GM23248 (cell line): ENCODE measurements around the gene DMWD. TPM values are rescaled to one million over a fixed set of nuclear protein-coding genes. Genes with fewer than 3 reads are reported as not detected.
A peak's percentile ranks its signal among the peaks of the same experiment; 100 is the strongest.

Experiments used
- DNase-seq: peaks from one replicate; pipeline ENCODE4 v3.0.0-alpha.2; 2015
- H2AFZ ChIP-seq: fragments of 200-600 bp; sonication (generic); 2 replicates; pipeline ENCODE4 v1.6.1; 2016; ENCODE audit warnings: antibody characterized with exemption
- H3F3A ChIP-seq: fragments of 200-600 bp; sonication (generic); 2 replicates; pipeline ENCODE4 v1.6.1; 2016; ENCODE audit warnings: mild to moderate bottlenecking, antibody characterized with exemption, mixed run types; ENCODE audit not compliant: insufficient read depth
- H3K27ac ChIP-seq: fragments of 200-600 bp; sonication (generic); 2 replicates; pipeline ENCODE4 v1.5.1; 2016; ENCODE audit warnings: mild to moderate bottlenecking
- H3K27me3 ChIP-seq: fragments of 200-600 bp; sonication (generic); replicated peaks from 2 replicates; pipeline ENCODE4 v1.6.1; 2016; ENCODE audit warnings: mild to moderate bottlenecking; ENCODE audit not compliant: insufficient read depth
- H3K36me3 ChIP-seq: fragments of 200-600 bp; sonication (generic); 2 replicates; pipeline ENCODE4 v1.6.1; 2016; ENCODE audit warnings: low read depth, mild to moderate bottlenecking
- H3K4me1 ChIP-seq: fragments of 200-600 bp; sonication (generic); 2 replicates; pipeline ENCODE4 v1.6.1; 2016; ENCODE audit warnings: mild to moderate bottlenecking; ENCODE audit not compliant: insufficient read depth
- H3K4me2 ChIP-seq: fragments of 200-600 bp; sonication (generic); one replicate; pipeline ENCODE4 v1.6.1; 2016; ENCODE audit warnings: mild to moderate bottlenecking; ENCODE audit not compliant: unreplicated experiment
- H3K4me3 ChIP-seq: fragments of 200-600 bp; sonication (generic); 2 replicates; pipeline ENCODE4 v1.5.1; 2016; ENCODE audit warnings: mild to moderate bottlenecking
- H3K79me2 ChIP-seq: fragments of 200-600 bp; sonication (generic); 2 replicates; pipeline ENCODE4 v1.6.1; 2016; ENCODE audit warnings: mild to moderate bottlenecking; ENCODE audit not compliant: insufficient read depth
- H3K9ac ChIP-seq: fragments of 200-600 bp; sonication (generic); 2 replicates; pipeline ENCODE4 v1.6.1; 2016; ENCODE audit warnings: mild to moderate bottlenecking
- H3K9me2 ChIP-seq: fragments of 200-600 bp; sonication (generic); 2 replicates; pipeline ENCODE4 v1.6.1; 2016; ENCODE audit warnings: mixed run types, mild to moderate bottlenecking, moderate library complexity; ENCODE audit not compliant: insufficient read depth
- H3K9me3 ChIP-seq: fragments of 200-600 bp; sonication (generic); one replicate; pipeline ENCODE4 v1.6.1; 2017; ENCODE audit warnings: low read depth
- H4K20me1 ChIP-seq: fragments of 200-600 bp; sonication (generic); 2 replicates; pipeline ENCODE4 v1.6.0; 2016; ENCODE audit not compliant: insufficient read depth
- EZH2 ChIP-seq: fragments of 200-600 bp; sonication (generic); IDR thresholded peaks from 2 replicates; pipeline ENCODE4 v1.6.1; 2018; ENCODE audit warnings: antibody characterized with exemption, mild to moderate bottlenecking; ENCODE audit not compliant: insufficient read depth, poor library complexity, severe bottlenecking
- EZH2phosphoT487 ChIP-seq: fragments of 200-600 bp; sonication (generic); IDR thresholded peaks from 2 replicates; pipeline ENCODE4 v1.6.1; 2018; ENCODE audit warnings: antibody characterized with exemption, moderate library complexity, mild to moderate bottlenecking, low read depth; ENCODE audit not compliant: insufficient read depth
- WGBS, 2 experiments: methylation state at CpG; one replicate each; pipeline ENCODE4 v1.1.6; 2015 to 2017; ENCODE audit warnings: low lambda C conversion rate in 2 of 2, low coverage in 1 of 2; ENCODE audit errors: missing lambda C conversion rate in 2 of 2; 5-methylcytosine and 5-hydroxymethylcytosine counted together
- in situ Hi-C: fragments of 300-500 bp; cut with MboI; formaldehyde crosslinking; loops from 2 replicates; pipeline ENCODE4 v1.15.0; 2020
- polyA plus RNA-seq: library from polyadenylated mRNA; unstranded; fragments of >200 nt; fragmentation: Nextera tagmentation; extraction: Ambion mirVana; gene quantifications from 2 replicates; pipeline ENCODE4 v1.2.1, GENCODE V29; 2016
- total RNA-seq: library from RNA; depleted of rRNA; stranded (reverse); fragments of >200 nt; shearing (Covaris generic); gene quantifications from 2 replicates; pipeline ENCODE4 v1.2.3, GENCODE V29; 2014

DMWD gene
- total and polyA plus RNA-seq, 2 experiments from 2014 or later, result 11.5 to 32.6 TPM

DNA sequence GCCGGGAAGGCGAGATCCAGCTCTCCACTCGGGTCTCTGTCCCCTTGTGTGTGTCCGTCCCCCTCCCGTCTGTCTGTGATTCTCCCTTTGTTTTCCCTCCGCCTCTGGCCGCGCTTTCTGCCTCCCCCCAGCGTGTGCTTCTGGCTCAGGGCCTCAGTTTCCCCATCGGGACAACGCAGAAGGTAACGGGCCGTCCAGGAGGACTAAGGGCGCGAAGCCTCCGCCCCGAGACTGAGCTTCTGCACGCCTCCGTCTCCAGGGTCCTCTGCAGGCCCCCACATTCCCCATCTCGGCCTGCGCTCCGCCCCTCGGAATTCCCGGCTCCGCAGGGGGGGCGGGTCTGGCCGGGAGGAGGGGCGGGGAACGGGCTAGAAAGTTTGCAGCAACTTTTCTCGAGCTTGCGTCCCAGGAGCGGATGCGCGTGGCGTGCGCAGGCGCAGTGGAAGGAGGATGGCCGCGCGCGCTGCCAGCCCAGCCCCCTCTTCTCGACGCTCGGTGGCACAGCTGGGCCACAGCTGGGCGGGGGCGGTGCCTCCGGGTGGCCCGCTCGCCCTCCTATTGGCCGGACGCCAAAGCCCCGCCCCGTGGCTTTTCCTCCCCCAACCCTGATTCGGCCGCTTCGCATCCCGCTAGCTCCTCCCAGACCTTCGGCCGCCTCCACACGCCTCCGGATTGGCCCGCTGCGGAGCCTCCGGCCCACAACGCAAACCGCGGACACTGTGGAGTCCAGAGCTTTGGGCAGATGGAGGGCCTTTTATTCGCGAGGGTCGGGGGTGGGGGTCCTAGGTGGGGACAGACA is 23.5 kb downstream of the DMWD start, which contains the start of gene SIX5:
Gene SIX5, minus strand, starts transcription at position 269 of the 799 bp plus-strand sequence. CDS start 408 bp downstream, outside the sequence.
- no peaks in the 10 kb centered on the region for H3K9me2 ChIP-seq
- in situ Hi-C loops, result no loop called here
- 1 to 2% methylated on average over 55 to 56 of the region's 70 CpGs for WGBS, 2 experiments
- peak within 1 kb of the TSS; percentile 67 for H2AFZ ChIP-seq
- peak within 1 kb of the TSS; percentile 94 for H3K27ac ChIP-seq
- DNase-seq, result peak; percentile 98
- no peak for TF ChIP-seq EZH2phosphoT487
- TF ChIP-seq EZH2, result no peak
- peak within 1 kb of the TSS; percentile 99 for H3K4me2 ChIP-seq
- H3K4me1 ChIP-seq, result peaks cover 5% of the 10 kb centered on the region; the same call in 1 of the 2 replicates
- H3K9ac ChIP-seq, result peak within 1 kb of the TSS; percentile 95
- peak within 1 kb of the TSS; percentile 95 for H3K4me3 ChIP-seq
- peaks cover 11% of the 10 kb centered on the region for H3F3A ChIP-seq
- no peaks in the 10 kb centered on the region for H3K36me3 ChIP-seq
- no peaks in the 10 kb centered on the region for H4K20me1 ChIP-seq
- no peaks in the 10 kb centered on the region for H3K9me3 ChIP-seq
- no peaks in the 10 kb centered on the region for H3K27me3 ChIP-seq
- H3K79me2 ChIP-seq, result peaks cover 18% of the 10 kb centered on the region; the same call in 1 of the 2 replicates

DNA sequence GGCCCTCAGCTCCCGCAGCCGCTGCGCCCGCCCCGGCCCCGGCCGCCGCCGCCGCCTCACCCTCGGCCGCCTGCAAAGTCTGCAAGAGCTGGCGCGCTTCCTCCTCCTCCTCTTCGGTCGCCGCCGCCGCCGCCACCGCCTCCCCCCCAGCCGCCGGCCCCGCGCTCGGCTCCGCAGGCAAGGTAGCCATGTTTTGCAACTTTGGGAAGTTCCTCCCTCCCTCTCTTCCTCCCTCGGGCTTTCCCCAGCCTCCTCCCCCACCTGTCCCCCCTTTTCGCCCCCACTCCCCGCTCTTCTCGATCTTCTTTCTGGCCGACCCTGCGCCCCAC is 24.0 kb downstream of the DMWD start:
- WGBS, 2 experiments, result 0% methylated on average over 1 to 15 of the region's 33 CpGs
- Histone ChIP-seq H3K27ac (peak overlapping the region; percentile 94), H4K20me1 (no peaks in the 10 kb centered on the region), H3F3A (peaks cover 11% of the 10 kb centered on the region), H3K27me3 (no peaks in the 10 kb centered on the region), H3K9ac (peak overlapping the region; percentile 95), H3K4me2 (peak overlapping the region; percentile 95), H3K4me3 (peak overlapping the region; percentile 95), H3K4me1 (peaks cover 5% of the 10 kb centered on the region; the same call in 1 of the 2 replicates), H3K36me3 (no peaks in the 10 kb centered on the region), H2AFZ (peak overlapping the region; percentile 67), H3K9me3 (no peaks in the 10 kb centered on the region), H3K79me2 (peaks cover 18% of the 10 kb centered on the region; the same call in 1 of the 2 replicates), H3K9me2 (no peaks in the 10 kb centered on the region)
- peak; percentile 81 for DNase-seq
- in situ Hi-C loops, result no loop called here
- no peak for TF ChIP-seq EZH2phosphoT487

- no peaks in the 10 kb centered on the region for H3K9me3 ChIP-seq
- no peaks in the 10 kb centered on the region for H3K9me2 ChIP-seq
- H3K4me3 ChIP-seq, result peak overlapping the region; percentile 95
- H4K20me1 ChIP-seq, result no peaks in the 10 kb centered on the region
- peak overlapping the region; percentile 95 for H3K4me2 ChIP-seq
- peak overlapping the region; percentile 94 for H3K27ac ChIP-seq
- peaks cover 5% of the 10 kb centered on the region; the same call in 1 of the 2 replicates for H3K4me1 ChIP-seq
- TF ChIP-seq EZH2, result no peak
- no peak for TF ChIP-seq EZH2phosphoT487
- H3K27me3 ChIP-seq, result no peaks in the 10 kb centered on the region
- H2AFZ ChIP-seq, result peak overlapping the region; percentile 45
- in situ Hi-C loops, result no loop called here
- H3F3A ChIP-seq, result peaks cover 11% of the 10 kb centered on the region
- peak; percentile 84 for DNase-seq
- peak overlapping the region; percentile 95 for H3K9ac ChIP-seq
- H3K79me2 ChIP-seq, result peaks cover 18% of the 10 kb centered on the region; the same call in 1 of the 2 replicates
- 1 to 2% methylated on average over 55 to 80 of the region's 102 CpGs for WGBS, 2 experiments
- H3K36me3 ChIP-seq, result no peaks in the 10 kb centered on the region
Measured at GRCh38 chr19:45767881-45768654, 24.6 kb downstream of the DMWD start.

DNA sequence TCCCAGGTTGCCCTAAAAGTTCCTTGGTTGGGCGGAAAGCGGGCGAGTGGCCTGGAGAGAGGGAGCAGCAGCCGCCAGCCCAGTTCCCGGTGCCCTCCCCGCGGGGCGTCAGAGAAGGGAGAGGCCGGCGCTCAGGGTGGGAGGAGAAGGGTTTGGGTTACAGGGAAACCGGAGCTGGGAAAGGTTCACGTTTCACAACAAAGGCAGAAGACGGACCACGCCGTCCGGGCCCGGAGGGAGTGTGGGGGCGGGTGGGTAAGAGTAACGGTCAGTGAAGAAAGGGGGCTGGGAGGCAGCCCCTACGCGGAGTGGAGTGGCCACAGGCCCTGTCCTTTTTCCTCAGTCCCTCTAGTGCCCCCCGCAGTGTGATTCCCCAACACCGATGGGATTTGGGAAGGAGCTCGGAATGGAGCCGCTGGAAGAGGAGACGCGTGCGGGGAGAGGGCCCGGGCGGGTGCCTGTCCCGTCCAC is 25.2 kb downstream of the DMWD start:
- TF ChIP-seq EZH2 (no peak), EZH2phosphoT487 (no peak)
- H3K36me3 ChIP-seq, result no peaks in the 10 kb centered on the region
- H3K4me3 ChIP-seq, result peak overlapping the region; percentile 95
- H3K9ac ChIP-seq, result peak overlapping the region; percentile 95
- peaks cover 11% of the 10 kb centered on the region for H3F3A ChIP-seq
- no peaks in the 10 kb centered on the region for H4K20me1 ChIP-seq
- WGBS, 2 experiments, result 0% methylated on average over 30 to 31 of the region's 31 CpGs
- peak; percentile 92 for DNase-seq
- no peaks in the 10 kb centered on the region for H3K9me3 ChIP-seq
- H3K4me1 ChIP-seq, result peaks cover 5% of the 10 kb centered on the region; the same call in 1 of the 2 replicates
- no peaks in the 10 kb centered on the region for H3K27me3 ChIP-seq
- peak overlapping the region; percentile 52 for H2AFZ ChIP-seq
- peak overlapping the region; percentile 94 for H3K27ac ChIP-seq
- in situ Hi-C loops, result no loop called here
- H3K79me2 ChIP-seq, result peaks cover 18% of the 10 kb centered on the region; the same call in 1 of the 2 replicates
- no peaks in the 10 kb centered on the region for H3K9me2 ChIP-seq
- peak overlapping the region; percentile 95 for H3K4me2 ChIP-seq
